ENCODE data around the gene VPS41.

The VPS41 gene

DNA sequence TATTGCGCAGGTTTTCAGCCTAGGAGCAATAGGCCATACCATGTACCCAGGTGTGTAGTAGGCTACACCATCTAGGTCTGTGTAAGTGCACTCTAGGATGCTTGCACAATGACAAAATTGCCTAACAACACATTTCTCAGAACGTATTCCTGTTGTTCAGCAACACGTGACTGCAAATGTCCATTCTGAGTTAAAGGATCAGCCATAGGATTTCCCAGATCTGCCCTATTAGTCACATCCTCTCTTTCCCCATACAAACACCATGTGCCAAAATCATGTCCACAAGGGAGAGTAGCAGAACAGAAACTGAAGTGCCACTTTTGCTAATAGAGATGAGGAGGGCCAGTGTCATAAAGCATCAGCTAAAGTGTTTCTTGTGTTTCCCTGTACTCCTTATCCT is 235.2 kb downstream of the VPS41 start:
- no peaks in the 10 kb centered on the region for H3K79me1 ChIP-seq (ENCODE audit: low read length)
- no peak overlapping the region for H2BK120ac ChIP-seq (ENCODE audit: low read depth, low read length)
- no peak overlapping the region for H3K4me3 ChIP-seq (ENCODE audit: low read length)
- H3K27ac ChIP-seq (ENCODE audit: low read depth, low read length): no peak overlapping the region
- no peak overlapping the region for H4K5ac ChIP-seq (ENCODE audit: low read length)
- no peak overlapping the region for H3K4me2 ChIP-seq (ENCODE audit: low read length)
- no peak overlapping the region for H3K56ac ChIP-seq (ENCODE audit: low read length)
- H3K9ac ChIP-seq (ENCODE audit: low read length): no peak overlapping the region
- no peaks in the 10 kb centered on the region for H3K4me1 ChIP-seq (ENCODE audit: control insufficient read depth, low read depth, low read length)
- WGBS (ENCODE audit: extremely low coverage, insufficient coverage, low lambda C conversion rate): no CpG with 5 or more reads among the region's 3 CpGs
- H3K27me3 ChIP-seq (ENCODE audit: insufficient read depth, low read length, poor library complexity): no peaks in the 10 kb centered on the region
- no peak overlapping the region for H2BK5ac ChIP-seq (ENCODE audit: low read length)
- H3K79me2 ChIP-seq (ENCODE audit: control insufficient read depth, insufficient read depth, low read length): no peaks in the 10 kb centered on the region
- H4K8ac ChIP-seq (ENCODE audit: low read depth, low read length): no peak overlapping the region
- DNase-seq: no peak
- no peak overlapping the region for H2AK5ac ChIP-seq (ENCODE audit: low read length)
- H3K4ac ChIP-seq (ENCODE audit: low read depth, low read length): no peak overlapping the region
- no peak overlapping the region for H3K18ac ChIP-seq (ENCODE audit: low read length)
- no peaks in the 10 kb centered on the region for H3K36me3 ChIP-seq (ENCODE audit: control insufficient read depth, insufficient read depth, low read length)
- no peak overlapping the region for H3K23ac ChIP-seq (ENCODE audit: low read length)
- H2BK15ac ChIP-seq (replicated peaks; ENCODE audit: low read depth): no peak overlapping the region

Measured in mesendoderm (in vitro differentiated cells).